Measurements from ENCODE around the gene MRPS6. TPM values are rescaled to one million over a fixed set of nuclear protein-coding genes. Genes with fewer than 3 reads are reported as not detected.

MRPS6 gene
- total and polyA plus RNA-seq, 10 of the 15 experiments (the other 5 are each of a cell fraction or from before 2014, with no cell fraction given) = 32.5 to 232 (median 90.3) TPM

GRCh38 chr21:34046917-34047316 is 26.5 kb upstream of the MRPS6 start (continued):
- TF ChIP-seq ZBTB4 (CRISPR knock-in tag; IDR thresholded peaks at IDR 0.05) (no peak), RBBP5 (conservative IDR thresholded peaks at IDR 0.05) (no peak), ATF7 (IDR thresholded peaks at IDR 0.05; ENCODE audit: low read depth) (peak; percentile 97), SMC3 (IDR thresholded peaks at IDR 0.05; ENCODE audit: borderline replicate concordance, low read length) (no peak), CUX1 (IDR thresholded peaks at IDR 0.05; ENCODE audit: insufficient replicate concordance, low read depth, low read length) (no peak), MEF2B (IDR thresholded peaks at IDR 0.05; ENCODE audit: partially characterized antibody, poor library complexity, severe bottlenecking) (peak; percentile 89), NRF1 (conservative IDR thresholded peaks at IDR 0.05; ENCODE audit: low read depth, low read length) (no peak), SRF (IDR thresholded peaks at IDR 0.05; ENCODE audit: low read depth in 2 of 2, low read length in 2 of 2) (no peak), NFYA (IDR thresholded peaks at IDR 0.05; ENCODE audit: borderline replicate concordance, low read depth, low read length) (no peak), ZBED1 (IDR thresholded peaks at IDR 0.05; ENCODE audit: borderline replicate concordance) (peak; percentile 73), SMARCA5 (IDR thresholded peaks at IDR 0.05) (0 out of 2 replicates have a peak, but pooled peaks have one; percentile 28), SREBF1 (IDR thresholded peaks at IDR 0.05; ENCODE audit: low read length) (no peak), KLF5 (IDR thresholded peaks at IDR 0.05; ENCODE audit: partially characterized antibody) (no peak), ZBTB11 (CRISPR knock-in tag; IDR thresholded peaks at IDR 0.05) (no peak), IKZF2 (IDR thresholded peaks at IDR 0.05) (peak; percentile 58 to 65; a peak in 3 of 4 replicates), RELB (IDR thresholded peaks at IDR 0.05; ENCODE audit: low read depth) (peak; percentile 51; the same call in 1 of the 2 replicates), MAX (IDR thresholded peaks at IDR 0.05; ENCODE audit: low read depth, low read length) (no peak)

All from GM12878 (cell line).